Uterus (tissue), 4 donors: ENCODE results near the gene IGF2R. TPM values are rescaled to one million over a fixed set of nuclear protein-coding genes. Genes with fewer than 3 reads are reported as not detected.

ENCODE experiments used
- DNase-seq, 2 donors: peaks; one replicate each; pipeline ENCODE4 v3.0.0-alpha.2; 2019 to 2020
- H3K27ac ChIP-seq, 2 donors: fragments of 200-600 bp; sonication (generic); 1 replicate in 1 of 2; 2 replicates in 1 of 2; pipeline ENCODE4 v1.5.1; 2016 to 2018
- H3K27me3 ChIP-seq, 2 donors: fragments of 200-600 bp; sonication (generic); one replicate each; pipeline ENCODE4 v1.5.1; 2018 to 2019; ENCODE audit warnings: control low read depth in 1 of 2
- H3K36me3 ChIP-seq, 2 donors: fragments of 200-600 bp; sonication (generic); one replicate each; pipeline ENCODE4 v1.5.1; 2019; ENCODE audit warnings: control low read depth in 1 of 2
- H3K4me1 ChIP-seq, 2 donors: fragments of 200-600 bp; sonication (generic); one replicate each; pipeline ENCODE4 v1.5.1; 2018 to 2019; ENCODE audit warnings: control low read depth in 1 of 2
- H3K4me3 ChIP-seq, 2 donors: fragments of 200-600 bp; sonication (generic); 1 replicate in 1 of 2; 2 replicates in 1 of 2; pipeline ENCODE4 v1.5.1; 2018 to 2019; ENCODE audit warnings: mild to moderate bottlenecking in 1 of 2
- H3K9me3 ChIP-seq, 2 donors: fragments of 200-600 bp; sonication (generic); one replicate each; pipeline ENCODE4 v1.5.1; 2019; ENCODE audit warnings: control low read depth in 1 of 2
- POLR2A ChIP-seq, 2 donors: fragments of 450-650 bp; IDR thresholded peaks; one replicate each; pipeline ENCODE4 v1.6.1; 2016; ENCODE audit warnings: antibody characterized with exemption in 2 of 2, mild to moderate bottlenecking in 1 of 2, moderate library complexity in 1 of 2
- intact Hi-C: fragments of 100-400 bp; cut with DNase I; formaldehyde crosslinking; loops from one replicate; pipeline ENCODE4 v1.15.1; 2023; ENCODE audit warnings: low total_unique reads
- total RNA-seq, 4 donors: library from RNA; depleted of rRNA in 3 of 4; stranded (reverse); fragments of >200 nt in 3 of 4; gene quantifications; one replicate each; pipeline versions ENCODE4 v1.1.0 to v1.2.4, GENCODE V29; 2014 to 2023
- TF ChIP-seq, protein P1 (sequence below), 4 experiments: fragments of 200-600 bp in 2 of 4; fragments of 450-650 bp in 2 of 4; sonication (generic) in 2 of 4; IDR thresholded peaks; one replicate each; pipeline ENCODE4 v1.5.1; 2016 to 2019; ENCODE audit warnings: antibody characterized with exemption in 4 of 4, mild to moderate bottlenecking in 2 of 4, moderate library complexity in 1 of 4
- donor health status: DM: yes; HTN: yes; CAD: no.

IGF2R gene
- total RNA-seq, 4 donors from 2014 or later = 36.5 to 91.7 (median 61.7) TPM

DNA sequence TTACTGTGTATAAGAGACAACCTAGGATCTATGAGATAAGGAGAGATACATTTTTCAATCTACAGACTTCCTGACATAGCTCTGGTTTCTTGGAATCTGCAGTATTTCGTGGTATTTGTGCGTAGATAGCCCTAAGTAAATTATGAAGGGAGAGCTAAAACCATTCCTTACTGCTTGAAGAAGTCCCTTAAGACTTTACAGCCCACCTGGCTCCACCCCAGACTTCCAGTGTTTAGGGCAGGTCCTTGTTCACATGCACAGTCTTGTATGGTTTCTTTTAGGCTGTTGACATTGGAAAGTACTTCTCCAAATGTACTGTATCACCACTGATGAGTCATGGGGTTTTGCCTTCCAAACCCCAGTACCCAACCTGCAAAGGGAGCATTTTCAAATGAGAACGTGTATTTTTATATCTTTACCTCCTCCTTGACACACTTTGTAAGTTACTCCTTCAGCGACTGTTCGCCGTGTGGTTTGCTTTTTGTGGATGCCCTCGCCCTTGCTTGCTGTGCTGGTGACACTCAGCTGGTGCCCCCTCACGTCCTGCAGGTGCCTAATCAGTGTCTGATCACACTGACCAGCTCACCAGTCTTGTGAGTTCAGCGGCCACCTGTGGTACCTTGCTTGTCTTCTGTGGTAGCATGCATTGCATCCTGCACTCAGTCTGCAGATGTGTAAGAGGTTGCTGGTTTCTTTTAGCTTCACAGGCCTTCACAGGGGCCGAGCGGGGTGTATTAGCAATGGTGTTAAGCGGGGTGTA, 73.3 kb downstream of the IGF2R start:
- Histone ChIP-seq H3K9me3 (no peaks in the 10 kb centered on the region), H3K36me3 (no peaks in the 10 kb centered on the region), H3K4me3 (no peak overlapping the region), H3K27me3 (no peaks in the 10 kb centered on the region), H3K4me1 (no peaks in the 10 kb centered on the region), H3K27ac (no peak overlapping the region)
- intact Hi-C loops = no loop called here
- no peak for DNase-seq
- TF ChIP-seq, protein P1, sequence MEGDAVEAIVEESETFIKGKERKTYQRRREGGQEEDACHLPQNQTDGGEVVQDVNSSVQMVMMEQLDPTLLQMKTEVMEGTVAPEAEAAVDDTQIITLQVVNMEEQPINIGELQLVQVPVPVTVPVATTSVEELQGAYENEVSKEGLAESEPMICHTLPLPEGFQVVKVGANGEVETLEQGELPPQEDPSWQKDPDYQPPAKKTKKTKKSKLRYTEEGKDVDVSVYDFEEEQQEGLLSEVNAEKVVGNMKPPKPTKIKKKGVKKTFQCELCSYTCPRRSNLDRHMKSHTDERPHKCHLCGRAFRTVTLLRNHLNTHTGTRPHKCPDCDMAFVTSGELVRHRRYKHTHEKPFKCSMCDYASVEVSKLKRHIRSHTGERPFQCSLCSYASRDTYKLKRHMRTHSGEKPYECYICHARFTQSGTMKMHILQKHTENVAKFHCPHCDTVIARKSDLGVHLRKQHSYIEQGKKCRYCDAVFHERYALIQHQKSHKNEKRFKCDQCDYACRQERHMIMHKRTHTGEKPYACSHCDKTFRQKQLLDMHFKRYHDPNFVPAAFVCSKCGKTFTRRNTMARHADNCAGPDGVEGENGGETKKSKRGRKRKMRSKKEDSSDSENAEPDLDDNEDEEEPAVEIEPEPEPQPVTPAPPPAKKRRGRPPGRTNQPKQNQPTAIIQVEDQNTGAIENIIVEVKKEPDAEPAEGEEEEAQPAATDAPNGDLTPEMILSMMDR (IDR thresholded peaks at IDR 0.05) = no peak
- no peak for TF ChIP-seq POLR2A (IDR thresholded peaks at IDR 0.05)

- H3K36me3 ChIP-seq = no peaks in the 10 kb centered on the region
Observed at GRCh38 chr6:160042788-160043301, 74.0 kb downstream of the IGF2R start.

GRCh38 chr6:160043784-160044183, 74.9 kb downstream of the IGF2R start:
- Histone ChIP-seq H3K27me3 (no peaks in the 10 kb centered on the region), H3K4me3 (no peak overlapping the region), H3K27ac (no peak overlapping the region), H3K9me3 (no peaks in the 10 kb centered on the region), H3K36me3 (no peaks in the 10 kb centered on the region), H3K4me1 (no peaks in the 10 kb centered on the region)
- intact Hi-C loops = no loop called here
- no peak for DNase-seq
- TF ChIP-seq, protein P1 (IDR thresholded peaks at IDR 0.05) = no peak
- no peak for TF ChIP-seq POLR2A (IDR thresholded peaks at IDR 0.05)

More at GRCh38 chr6:160042788-160043301, 74.0 kb downstream of the IGF2R start:
- TF ChIP-seq, protein P1 (IDR thresholded peaks at IDR 0.05) = no peak
- TF ChIP-seq POLR2A (IDR thresholded peaks at IDR 0.05) = no peak
- no peak overlapping the region for H3K27ac ChIP-seq
- intact Hi-C loops = no loop called here
- H3K9me3 ChIP-seq = no peaks in the 10 kb centered on the region
- no peaks in the 10 kb centered on the region for H3K4me1 ChIP-seq
- no peaks in the 10 kb centered on the region for H3K27me3 ChIP-seq
- DNase-seq = no peak
- H3K4me3 ChIP-seq = no peak overlapping the region

DNA sequence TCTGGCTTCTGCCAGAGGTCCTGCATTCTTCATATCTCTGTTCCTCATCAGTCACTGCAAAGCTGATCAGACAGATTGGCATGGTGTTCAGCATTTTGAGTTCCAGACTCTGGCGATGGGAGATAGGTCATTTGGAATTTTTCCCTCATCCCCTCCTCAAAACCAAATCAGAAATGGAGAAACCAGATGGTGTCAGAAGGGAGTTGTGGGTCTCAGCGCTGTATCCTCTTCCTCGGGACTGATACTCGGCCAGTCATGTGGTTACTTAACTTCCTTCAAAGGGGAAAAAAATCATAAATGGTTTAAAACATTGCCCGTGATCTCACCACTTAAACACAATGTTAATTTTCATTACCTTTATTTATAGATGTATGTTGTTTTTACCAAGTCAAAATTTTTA, 75.8 kb downstream of the IGF2R start:
- no peaks in the 10 kb centered on the region for H3K36me3 ChIP-seq
- TF ChIP-seq, protein P1 (IDR thresholded peaks at IDR 0.05) = no peak
- TF ChIP-seq POLR2A (IDR thresholded peaks at IDR 0.05) = no peak
- no peaks in the 10 kb centered on the region for H3K27me3 ChIP-seq
- H3K4me1 ChIP-seq = no peaks in the 10 kb centered on the region
- H3K4me3 ChIP-seq = no peak overlapping the region
- intact Hi-C loops = no loop called here
- H3K9me3 ChIP-seq = no peaks in the 10 kb centered on the region
- no peak for DNase-seq
- no peak overlapping the region for H3K27ac ChIP-seq

DNA sequence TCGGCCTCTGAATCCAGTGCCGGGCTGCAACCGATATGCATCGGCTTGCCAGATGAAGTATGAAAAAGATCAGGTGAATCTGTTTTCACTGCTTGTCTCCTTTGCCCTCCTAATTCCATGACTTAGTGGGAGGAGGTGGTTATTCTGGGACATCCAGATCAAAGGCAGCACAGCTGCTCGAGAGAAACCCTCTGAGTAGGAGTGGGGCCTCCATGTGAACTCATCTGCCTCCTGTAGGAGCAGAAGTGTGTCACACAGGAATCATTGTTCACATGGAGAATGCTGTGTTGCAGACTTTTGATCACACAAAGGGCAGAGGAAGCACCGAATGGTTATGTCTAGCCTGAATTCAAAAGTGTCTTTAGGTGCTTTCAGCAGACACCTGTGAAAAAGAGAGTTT, 79.6 kb downstream of the IGF2R start:
- no peaks in the 10 kb centered on the region for H3K4me1 ChIP-seq
- H3K27ac ChIP-seq = no peak overlapping the region
- H3K36me3 ChIP-seq = no peaks in the 10 kb centered on the region
- H3K9me3 ChIP-seq = no peaks in the 10 kb centered on the region
- intact Hi-C loops = no loop called here
- DNase-seq = no peak
- no peak overlapping the region for H3K4me3 ChIP-seq
- no peaks in the 10 kb centered on the region for H3K27me3 ChIP-seq
- TF ChIP-seq, protein P1 (IDR thresholded peaks at IDR 0.05) = no peak
- no peak for TF ChIP-seq POLR2A (IDR thresholded peaks at IDR 0.05)
